Astrocyte (in vitro differentiated cells and primary cell): ENCODE data around the gene CACNB4.

Source experiments
- CTCF ChIP-seq: IDR thresholded peaks from 2 replicates; pipeline ENCODE4 v1.5.1; 2011; ENCODE audit warnings: low read depth, mild to moderate bottlenecking, inconsistent platforms, low read length, moderate library complexity; ENCODE audit not compliant: insufficient read depth
- EZH2 ChIP-seq: IDR thresholded peaks from 2 replicates; pipeline ENCODE4 v1.6.1; 2012; ENCODE audit warnings: mild to moderate bottlenecking, low read length, inconsistent platforms; ENCODE audit not compliant: insufficient read depth

GRCh38 chr2:151808258-151809072 is 290.4 kb downstream of the CACNB4 start:
- peak; percentile 51 for TF ChIP-seq CTCF
- no peak for TF ChIP-seq EZH2
